Chondrocyte (in vitro differentiated cells): Measurements from ENCODE around the gene CLDN11. TPM values are rescaled to one million over a fixed set of nuclear protein-coding genes. Genes with fewer than 3 reads are reported as not detected.

Experiments
- DNase-seq: peaks from one replicate; pipeline ENCODE4 v3.0.0; 2021; ENCODE audit warnings: mixed read lengths, low spot score
- H3K27ac Mint-ChIP-seq: one replicate; pipeline ENCODE4 v1.8.0; 2021; ENCODE audit warnings: mild to moderate bottlenecking, moderate library complexity, mixed read lengths; ENCODE audit not compliant: unreplicated experiment
- H3K27me3 Mint-ChIP-seq: 2 replicates; pipeline ENCODE4 v1.8.0; 2021; ENCODE audit warnings: low read depth, mixed read lengths
- H3K36me3 Mint-ChIP-seq: 2 replicates; pipeline ENCODE4 v1.8.0; 2021; ENCODE audit warnings: low read depth, mixed read lengths
- H3K4me1 Mint-ChIP-seq: 2 replicates; pipeline ENCODE4 v1.8.0; 2021; ENCODE audit warnings: low read depth, mild to moderate bottlenecking, mixed read lengths
- H3K4me3 Mint-ChIP-seq: one replicate; pipeline ENCODE4 v1.8.0; 2021; ENCODE audit warnings: mild to moderate bottlenecking, moderate library complexity, mixed read lengths; ENCODE audit not compliant: unreplicated experiment
- H3K9me3 Mint-ChIP-seq: 2 replicates; pipeline ENCODE4 v1.8.0; 2021; ENCODE audit warnings: low read depth, mixed read lengths
- CTCF ChIP-seq: fragments of 200-600 bp; sonication (generic); IDR thresholded peaks from 2 replicates; pipeline ENCODE4 v1.5.0; 2021; ENCODE audit warnings: antibody characterized with exemption, mild to moderate bottlenecking, moderate library complexity
- total RNA-seq: library from RNA; stranded (reverse); gene quantifications from 3 replicates; pipeline ENCODE4 v1.2.1, GENCODE V29; 2021

Gene CLDN11
- total RNA-seq, 1 donor from 2014 or later: 0.62 TPM

- Mint-ChIP-seq H3K36me3 (no peaks in the 10 kb centered on the region), H3K4me3 (no peak overlapping the region), H3K27ac (no peak overlapping the region), H3K27me3 (peaks cover 4% of the 10 kb centered on the region), H3K9me3 (no peaks in the 10 kb centered on the region), H3K4me1 (peaks cover 3% of the 10 kb centered on the region)
- no peak for TF ChIP-seq CTCF
- no peak for DNase-seq
Observed at GRCh38 chr3:170467007-170467406, 48.3 kb downstream of the CLDN11 start.

- Mint-ChIP-seq H3K4me1 (peaks cover 3% of the 10 kb centered on the region), H3K4me3 (no peak overlapping the region), H3K36me3 (no peaks in the 10 kb centered on the region), H3K27ac (no peak overlapping the region), H3K27me3 (peaks cover 4% of the 10 kb centered on the region), H3K9me3 (no peaks in the 10 kb centered on the region)
- no peak for DNase-seq
- TF ChIP-seq CTCF: no peak
Observed at GRCh38 chr3:170467571-170468147, 49.0 kb downstream of the CLDN11 start.

GRCh38 chr3:170469151-170470062 is 50.7 kb downstream of the CLDN11 start:
- H3K4me1 Mint-ChIP-seq: peaks cover 13% of the 10 kb centered on the region
- H3K4me3 Mint-ChIP-seq: no peak overlapping the region
- no peak for DNase-seq
- no peak for TF ChIP-seq CTCF
- H3K27ac Mint-ChIP-seq: no peak overlapping the region
- no peaks in the 10 kb centered on the region for H3K9me3 Mint-ChIP-seq
- H3K27me3 Mint-ChIP-seq: no peaks in the 10 kb centered on the region
- no peaks in the 10 kb centered on the region for H3K36me3 Mint-ChIP-seq

GRCh38 chr3:170470063-170471016 is 51.7 kb downstream of the CLDN11 start:
- DNase-seq: no peak
- no peak for TF ChIP-seq CTCF
- Mint-ChIP-seq H3K4me1 (peaks cover 13% of the 10 kb centered on the region), H3K27ac (no peak overlapping the region), H3K36me3 (no peaks in the 10 kb centered on the region), H3K27me3 (no peaks in the 10 kb centered on the region), H3K4me3 (no peak overlapping the region), H3K9me3 (no peaks in the 10 kb centered on the region)

GRCh38 chr3:170471149-170471548 is 52.5 kb downstream of the CLDN11 start:
- no peaks in the 10 kb centered on the region for H3K9me3 Mint-ChIP-seq
- no peak overlapping the region for H3K27ac Mint-ChIP-seq
- no peaks in the 10 kb centered on the region for H3K36me3 Mint-ChIP-seq
- DNase-seq: no peak
- no peaks in the 10 kb centered on the region for H3K27me3 Mint-ChIP-seq
- no peak overlapping the region for H3K4me3 Mint-ChIP-seq
- TF ChIP-seq CTCF: no peak
- H3K4me1 Mint-ChIP-seq: peaks cover 14% of the 10 kb centered on the region
